GM21576 (cell line): ENCODE data around the gene NDFIP1.
"Not testable (repeated sequence)": the region's sequence is repeated elsewhere in the genome, so short reads cannot be mapped to it uniquely, and the experiment has no call there.

Experiments
- ATAC-seq: cut with Tn5 transposase; IDR thresholded peaks from one replicate; pipeline ENCODE4 v1.9.1; 2021; ENCODE audit warnings: mild to moderate bottlenecking, moderate library complexity; ENCODE audit not compliant: unreplicated experiment

The NDFIP1 gene

DNA sequence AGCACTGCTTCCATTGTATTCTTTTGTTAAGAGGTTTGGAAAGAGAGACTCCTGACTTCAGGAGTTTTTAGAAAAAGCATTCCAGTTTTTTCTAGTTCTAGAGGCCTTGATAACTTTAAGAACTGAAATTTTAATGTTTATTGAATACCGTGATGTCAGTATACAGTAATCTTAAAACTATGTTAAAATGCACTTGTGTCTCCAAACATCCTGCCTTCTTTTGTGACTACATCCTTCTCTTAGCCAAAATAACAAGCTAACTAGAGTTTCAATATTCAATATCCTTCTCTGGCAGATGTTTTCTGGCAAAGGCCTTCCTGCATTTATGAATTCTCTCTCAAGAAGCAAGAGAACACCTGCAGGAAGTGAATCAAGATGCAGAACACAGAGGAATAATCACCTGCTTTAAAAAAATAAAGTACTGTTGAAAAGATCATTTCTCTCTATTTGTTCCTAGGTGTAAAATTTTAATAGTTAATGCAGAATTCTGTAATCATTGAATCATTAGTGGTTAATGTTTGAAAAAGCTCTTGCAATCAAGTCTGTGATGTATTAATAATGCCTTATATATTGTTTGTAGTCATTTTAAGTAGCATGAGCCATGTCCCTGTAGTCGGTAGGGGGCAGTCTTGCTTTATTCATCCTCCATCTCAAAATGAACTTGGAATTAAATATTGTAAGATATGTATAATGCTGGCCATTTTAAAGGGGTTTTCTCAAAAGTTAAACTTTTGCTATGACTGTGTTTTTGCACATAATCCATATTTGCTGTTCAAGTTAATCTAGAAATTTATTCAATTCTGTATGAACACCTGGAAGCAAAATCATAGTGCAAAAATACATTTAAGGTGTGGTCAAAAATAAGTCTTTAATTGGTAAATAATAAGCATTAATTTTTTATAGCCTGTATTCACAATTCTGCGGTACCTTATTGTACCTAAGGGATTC lies 43.1 kb downstream of the NDFIP1 start:
- ATAC-seq, result no peak

DNA sequence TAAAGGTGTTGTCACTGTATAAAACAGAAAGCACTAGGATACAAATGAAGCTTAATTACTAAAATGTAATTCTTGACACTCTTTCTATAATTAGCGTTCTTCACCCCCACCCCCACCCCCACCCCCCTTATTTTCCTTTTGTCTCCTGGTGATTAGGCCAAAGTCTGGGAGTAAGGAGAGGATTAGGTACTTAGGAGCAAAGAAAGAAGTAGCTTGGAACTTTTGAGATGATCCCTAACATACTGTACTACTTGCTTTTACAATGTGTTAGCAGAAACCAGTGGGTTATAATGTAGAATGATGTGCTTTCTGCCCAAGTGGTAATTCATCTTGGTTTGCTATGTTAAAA lies 43.8 kb downstream of the NDFIP1 start:
- ATAC-seq, result no peak

DNA sequence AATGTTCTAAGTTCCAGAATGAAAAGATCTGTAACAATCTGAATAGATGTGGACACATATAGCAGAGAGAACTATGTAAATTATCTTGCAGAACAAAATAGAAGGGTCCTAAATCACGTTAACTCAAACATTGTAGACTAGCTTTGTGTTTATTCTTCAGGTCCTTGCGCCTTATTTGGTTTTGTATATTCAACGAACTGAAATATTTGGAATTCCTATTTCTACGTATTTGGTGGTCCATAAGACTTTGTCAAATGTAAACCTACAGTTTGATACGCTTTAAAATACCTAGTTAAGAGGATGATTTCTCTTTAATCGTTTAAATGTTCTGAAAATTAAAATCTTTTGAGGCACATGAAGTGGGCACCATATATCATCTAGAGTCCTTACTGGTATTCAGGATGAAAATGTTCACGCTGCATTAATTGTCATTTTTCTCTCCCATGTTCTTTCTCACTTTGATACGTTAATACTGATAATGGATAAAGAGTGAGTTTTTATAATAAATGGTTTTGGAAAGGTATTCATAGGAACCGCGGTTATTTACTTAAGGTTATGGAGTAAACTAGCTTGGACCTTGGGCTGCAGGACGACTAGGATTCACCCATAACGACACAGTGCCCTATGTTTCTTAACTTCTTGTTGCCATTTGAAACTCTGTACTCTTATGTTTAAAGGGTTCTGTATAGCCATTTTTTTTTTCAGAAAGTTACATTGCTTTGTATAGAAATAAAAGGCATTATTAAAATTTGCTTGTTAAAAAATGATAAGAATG lies 45.3 kb downstream of the NDFIP1 start:
- no peak for ATAC-seq

DNA sequence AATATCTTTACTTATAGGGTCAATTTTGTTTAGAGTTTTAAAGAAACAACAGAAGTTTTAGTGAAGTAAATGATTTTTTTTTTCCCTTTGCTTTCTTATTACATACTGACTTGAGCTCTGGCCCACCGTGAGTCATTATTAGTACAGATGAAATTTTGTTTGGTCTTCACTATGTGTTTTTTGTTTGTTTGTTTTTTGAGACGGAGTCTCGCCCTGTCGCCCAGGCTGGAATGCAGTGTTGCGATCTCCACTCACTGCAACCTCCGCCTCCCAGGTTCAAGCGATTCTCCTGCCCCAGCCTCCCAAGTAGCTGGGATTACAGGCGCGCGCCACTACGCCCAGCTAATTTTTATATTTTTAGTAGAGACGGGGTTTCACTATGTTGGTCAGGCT lies 45.9 kb downstream of the NDFIP1 start:
- ATAC-seq, result not testable (repeated sequence)

DNA sequence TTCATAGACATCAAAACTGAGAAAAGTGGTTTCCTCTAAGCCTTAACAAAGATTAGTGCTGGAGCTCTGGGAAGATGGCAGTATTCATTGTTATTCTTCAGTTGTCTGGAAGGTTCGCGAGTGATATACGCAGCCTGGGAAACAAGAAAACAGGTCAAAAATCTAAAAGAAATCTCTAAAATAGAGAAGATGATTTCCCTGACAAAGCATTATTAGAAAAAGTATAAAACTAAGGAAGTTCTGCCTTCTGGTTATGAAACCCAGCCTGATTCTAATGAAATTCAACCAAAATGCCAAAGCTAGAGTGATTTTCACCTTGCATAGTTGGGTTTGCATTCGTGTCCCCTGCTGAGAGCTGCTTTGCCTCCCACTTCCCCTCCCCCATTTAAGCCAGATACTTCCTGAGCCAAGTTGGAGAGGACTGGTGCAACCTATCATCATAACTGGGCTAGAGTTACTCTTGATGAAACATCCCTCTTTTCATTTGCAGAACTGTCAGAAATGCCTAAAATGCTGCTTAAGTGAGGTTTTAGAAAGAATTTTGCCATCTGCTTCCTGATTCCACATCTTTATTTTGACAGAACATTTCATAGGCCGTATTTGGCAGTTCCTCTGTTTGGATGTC lies 48.4 kb downstream of the NDFIP1 start:
- no peak for ATAC-seq

DNA sequence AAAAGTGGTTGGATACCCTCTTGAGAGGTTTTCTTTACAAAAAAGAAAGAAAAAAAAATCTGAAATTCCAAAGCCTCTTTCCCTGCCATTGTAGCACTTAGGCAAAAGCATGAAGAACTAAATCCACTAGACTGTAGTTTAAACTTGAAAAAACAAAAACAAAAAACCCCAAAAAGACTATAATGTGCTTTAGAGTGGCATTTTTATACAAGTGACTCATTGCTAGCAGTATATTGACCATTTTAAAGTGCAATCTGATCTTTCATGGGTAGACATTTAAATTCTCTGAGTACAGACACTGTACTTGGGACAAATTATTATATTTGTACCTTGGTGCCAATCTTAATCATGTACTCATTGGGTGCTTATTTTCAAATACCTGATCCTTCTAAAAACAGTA lies 50.8 kb downstream of the NDFIP1 start:
- ATAC-seq, result no peak

DNA sequence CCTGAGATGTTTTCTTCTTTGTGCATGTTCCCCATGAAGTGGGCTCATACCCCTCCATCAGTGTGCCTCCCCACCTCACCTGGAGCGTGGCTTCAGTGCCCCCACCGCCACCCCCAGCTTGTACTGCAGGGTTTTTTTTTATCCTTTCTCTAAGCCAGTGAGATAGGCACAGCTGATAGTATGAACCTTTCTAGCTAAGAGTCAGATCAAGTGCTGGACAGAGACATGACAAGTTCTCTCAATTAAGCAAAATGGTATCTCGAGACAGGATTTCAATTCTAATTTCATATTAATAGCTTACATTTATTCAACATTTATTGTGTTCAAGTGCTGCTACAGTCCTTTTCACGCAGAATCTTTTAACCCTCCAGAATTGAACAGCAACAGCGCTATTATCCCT lies 55.7 kb downstream of the NDFIP1 start:
- ATAC-seq, result no peak

DNA sequence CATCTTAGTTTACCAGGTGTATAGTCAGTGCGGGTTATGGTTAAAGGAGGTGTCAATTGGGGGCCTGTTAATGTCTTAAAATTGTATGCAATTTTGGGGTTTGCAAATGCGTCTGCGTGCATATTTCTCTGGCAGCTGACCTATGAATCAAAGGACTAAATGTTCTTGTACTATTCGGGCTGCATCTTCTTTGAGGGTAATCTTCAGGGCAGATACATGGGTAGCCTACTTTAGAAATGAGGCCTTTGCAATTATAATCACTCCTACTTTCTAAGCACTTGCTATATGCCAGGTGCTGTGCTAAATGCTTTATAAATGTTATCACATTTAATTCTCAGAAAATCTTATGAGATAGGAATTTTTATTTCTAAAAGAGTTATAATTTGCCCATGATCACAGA lies 58.2 kb downstream of the NDFIP1 start:
- ATAC-seq, result no peak

DNA sequence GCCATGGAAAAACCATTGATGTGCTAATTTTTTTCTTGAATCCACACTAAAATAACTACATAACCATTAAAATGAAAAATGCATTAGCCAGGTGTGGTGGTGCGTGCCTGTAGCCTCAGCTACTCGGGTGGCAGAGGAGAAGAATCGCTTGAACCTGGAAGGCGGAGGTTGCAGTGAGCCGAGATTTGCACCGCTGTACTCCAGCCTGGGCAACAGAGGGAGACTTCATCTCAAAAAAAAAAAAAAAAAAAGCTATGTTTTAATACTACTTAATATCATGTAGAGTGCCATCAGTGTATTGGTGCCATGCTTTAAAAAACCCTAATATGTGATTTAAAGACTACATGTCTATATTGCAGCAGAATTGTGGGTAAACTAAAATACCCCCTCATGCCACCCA lies 58.9 kb downstream of the NDFIP1 start:
- ATAC-seq, result no peak

DNA sequence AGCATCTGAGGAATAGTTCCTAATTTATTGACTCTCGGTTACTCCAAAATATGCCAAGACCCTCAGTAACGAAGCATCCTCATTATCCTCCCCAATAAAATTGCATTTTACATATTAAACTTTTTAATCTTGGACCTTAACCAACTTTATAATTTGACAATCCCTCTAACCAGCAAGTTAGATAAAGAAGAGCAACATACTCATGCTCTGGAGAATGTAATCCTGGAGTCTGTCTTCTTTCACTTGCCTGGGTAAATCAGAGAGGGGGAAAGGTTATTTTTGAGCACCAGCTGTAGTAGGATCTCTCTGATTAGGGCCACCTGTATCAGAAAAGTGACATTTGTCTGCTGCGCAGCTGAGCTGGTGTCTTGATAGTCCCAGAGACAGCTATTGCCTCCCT lies 59.8 kb downstream of the NDFIP1 start:
- ATAC-seq, result no peak

DNA sequence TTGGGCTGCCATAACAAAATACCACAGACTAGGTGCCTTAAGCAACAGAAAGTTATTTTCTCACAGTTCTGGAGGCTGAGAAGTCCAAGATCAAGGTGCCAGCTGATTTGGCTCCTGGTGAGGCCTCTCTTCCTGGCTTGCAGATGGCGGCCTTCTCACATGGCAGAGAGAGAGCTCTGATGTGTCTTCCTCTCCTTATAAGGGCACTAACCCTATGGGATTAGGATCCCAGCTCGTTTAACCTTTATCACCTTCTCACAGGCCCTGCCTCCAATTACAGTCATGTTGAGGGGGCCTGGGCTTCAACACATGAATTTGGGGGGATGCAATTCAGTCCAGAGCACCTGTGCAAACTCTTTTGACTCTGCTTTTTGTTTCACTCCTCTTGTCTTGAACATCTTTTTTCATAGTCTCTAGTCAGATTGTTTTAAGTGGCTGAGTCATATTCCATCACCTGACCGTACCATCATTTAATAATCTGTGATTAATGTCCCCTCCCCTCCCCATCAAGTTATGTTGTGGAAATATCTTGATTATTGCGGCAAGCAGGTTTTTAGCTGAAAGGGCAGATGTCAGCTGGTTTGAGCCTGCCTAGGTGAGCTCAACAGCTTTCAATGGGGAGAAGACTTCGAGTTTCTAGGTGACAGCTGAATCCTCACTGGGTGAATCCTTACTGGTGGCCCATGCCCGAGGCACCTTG lies 61.8 kb downstream of the NDFIP1 start:
- ATAC-seq, result no peak

DNA sequence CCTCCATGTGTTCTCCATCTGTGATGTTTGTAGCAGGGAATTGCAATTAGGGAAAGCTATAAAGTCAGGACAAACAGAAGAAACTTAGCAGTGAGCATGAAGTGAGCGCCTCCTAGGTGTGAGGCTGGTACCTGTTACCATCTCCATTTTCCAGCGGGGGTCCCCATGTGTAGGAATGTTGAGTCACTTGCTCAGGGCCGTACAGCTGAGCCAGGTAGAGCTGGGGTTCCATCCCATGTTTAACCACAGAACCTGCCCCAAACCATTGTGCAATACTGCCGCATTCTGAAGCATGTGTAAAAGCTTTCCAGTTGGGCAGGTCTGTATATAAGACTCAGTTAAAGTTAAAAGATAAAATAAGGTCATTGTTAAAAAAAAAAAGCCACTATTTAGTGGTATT lies 62.7 kb downstream of the NDFIP1 start:
- ATAC-seq, result no peak

DNA sequence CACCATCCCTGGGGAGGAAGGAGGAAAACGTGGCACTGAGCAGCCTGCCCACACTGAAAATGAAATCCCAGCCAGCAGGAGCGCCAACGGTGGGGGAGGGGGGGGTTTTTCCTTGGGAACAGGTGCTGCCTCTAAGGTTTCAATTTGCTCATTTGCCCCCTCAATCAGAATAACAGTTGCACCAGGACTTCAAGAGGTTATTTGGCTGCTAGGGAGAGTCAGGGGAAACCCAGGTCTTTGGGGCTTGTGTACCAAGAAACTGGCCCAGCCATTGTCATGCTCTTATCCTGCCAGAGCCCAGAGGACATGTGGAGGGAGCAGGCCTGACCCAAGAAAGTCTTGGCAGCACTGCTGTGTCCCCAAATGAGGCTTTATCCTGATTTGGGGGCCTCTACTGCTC lies 66.5 kb downstream of the NDFIP1 start:
- no peak for ATAC-seq

DNA sequence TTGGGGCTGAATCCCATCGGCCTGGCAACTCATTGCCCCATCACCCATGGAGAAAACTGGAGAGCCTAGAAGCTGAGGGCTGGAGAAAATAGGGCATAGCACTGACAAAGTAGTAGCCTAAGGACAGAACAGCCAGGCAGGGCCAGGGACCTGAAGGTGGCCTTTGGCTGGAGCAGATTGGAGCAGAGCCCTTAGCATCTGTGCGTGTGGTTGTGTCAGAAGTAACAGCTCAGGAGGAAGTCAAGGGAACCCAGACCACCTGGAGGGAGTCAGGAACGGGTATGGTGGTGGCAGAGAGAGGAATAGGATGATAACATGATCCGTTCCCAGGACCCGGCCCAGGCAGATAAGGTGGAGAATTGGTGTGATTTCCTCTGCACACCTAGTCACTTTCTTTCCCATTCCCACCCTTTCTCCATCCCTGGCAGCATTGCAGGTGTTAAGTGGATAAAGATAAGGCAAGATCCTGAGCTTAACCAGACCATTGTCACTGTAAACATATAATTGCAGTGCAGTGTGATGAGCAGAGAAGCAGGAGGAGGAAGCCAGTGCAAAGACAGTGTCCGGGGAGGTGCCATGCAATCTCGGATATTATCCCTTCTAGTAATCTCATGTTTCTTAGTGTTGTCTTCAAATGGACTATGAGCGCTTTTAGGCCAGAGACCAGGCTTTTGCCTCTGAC lies 67.0 kb downstream of the NDFIP1 start:
- ATAC-seq, result no peak

DNA sequence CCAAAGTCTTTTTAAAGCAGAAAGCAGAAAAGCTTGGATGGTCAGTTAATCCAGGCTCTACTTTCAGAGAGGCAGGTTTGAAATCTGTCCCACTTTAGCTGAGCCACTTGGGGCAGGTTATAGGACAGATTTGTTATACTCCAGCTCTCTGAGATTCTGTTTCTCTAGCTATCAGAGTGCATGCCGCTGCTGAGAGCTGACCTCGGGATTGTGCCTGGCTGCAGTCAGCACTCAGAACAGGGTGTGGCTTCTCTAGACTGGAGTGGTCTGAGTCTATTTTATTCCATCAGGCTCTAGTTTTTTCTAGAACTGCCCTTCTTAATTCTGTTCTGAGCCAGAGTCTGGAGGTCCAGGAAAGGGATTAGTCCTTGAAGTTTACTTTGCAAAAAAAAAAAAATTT lies 67.7 kb downstream of the NDFIP1 start:
- no peak for ATAC-seq

DNA sequence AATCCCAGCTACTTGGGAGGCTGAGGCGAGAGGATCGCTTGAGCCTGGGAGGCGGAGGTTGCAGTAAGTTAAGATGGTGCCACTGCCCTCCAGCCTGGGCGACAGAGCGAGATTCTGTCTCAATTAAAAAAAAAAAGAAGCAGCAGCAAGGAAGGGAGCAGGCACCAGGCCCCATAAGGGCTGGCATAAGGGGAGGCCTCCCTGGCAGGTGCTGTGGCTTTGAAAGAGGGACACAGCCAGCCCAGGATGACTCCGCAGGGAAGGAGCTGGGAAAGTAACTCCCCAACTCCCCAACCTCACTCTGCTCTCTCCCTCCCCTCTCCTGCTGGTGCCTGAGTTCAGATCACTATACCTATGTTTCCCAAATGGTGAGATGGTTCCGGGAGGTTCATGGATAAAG lies 70.1 kb downstream of the NDFIP1 start:
- ATAC-seq, result no peak

DNA sequence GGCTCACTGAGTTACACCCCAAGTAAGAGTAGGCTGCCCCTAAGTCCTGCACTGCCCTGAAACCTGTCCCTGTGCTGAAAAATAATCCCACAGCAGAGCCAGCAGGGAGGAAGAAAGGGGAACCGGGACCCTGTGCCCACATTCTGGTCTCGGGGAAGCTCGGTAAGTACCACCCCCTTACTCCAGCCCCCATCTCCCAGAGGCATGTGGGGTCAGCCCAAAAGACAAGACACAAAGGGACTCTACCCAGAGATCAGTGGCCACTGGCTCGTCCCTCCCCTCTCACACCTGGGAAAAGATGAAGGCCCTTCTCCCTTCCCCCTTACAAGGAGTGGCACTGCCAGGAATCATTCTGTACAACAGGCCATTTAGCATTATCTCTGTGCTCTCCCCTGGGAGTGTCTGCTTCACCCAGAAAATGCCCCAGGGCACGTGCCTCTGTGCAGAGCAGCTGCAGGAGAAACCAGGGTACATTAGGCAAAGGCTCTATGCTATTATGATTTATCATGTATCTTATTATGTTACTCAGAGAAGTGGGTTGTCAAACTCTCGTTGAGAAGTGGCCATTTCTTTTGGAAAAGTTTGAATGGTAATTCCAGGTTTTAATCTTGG lies 71.3 kb downstream of the NDFIP1 start:
- no peak for ATAC-seq

DNA sequence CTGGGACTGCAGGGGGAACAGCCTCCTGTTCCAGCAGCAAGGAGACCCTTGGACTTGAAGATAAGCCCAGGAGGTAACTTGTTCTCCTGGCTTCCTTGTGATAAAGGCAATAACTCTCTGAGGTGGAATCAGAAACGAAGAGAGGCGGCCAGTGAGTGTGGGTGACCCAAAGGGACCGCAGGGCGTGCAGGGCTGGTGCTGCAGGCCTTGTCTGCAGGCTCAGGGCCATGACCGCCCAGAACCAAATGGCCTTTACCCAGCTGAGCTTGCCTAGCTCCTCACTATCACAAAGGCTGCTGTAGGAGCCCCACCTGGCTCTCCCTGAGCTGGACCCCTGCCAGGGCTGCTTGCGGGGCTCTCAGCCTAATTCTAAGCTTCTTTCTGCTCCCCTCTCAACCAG lies 72.5 kb downstream of the NDFIP1 start:
- ATAC-seq, result no peak

DNA sequence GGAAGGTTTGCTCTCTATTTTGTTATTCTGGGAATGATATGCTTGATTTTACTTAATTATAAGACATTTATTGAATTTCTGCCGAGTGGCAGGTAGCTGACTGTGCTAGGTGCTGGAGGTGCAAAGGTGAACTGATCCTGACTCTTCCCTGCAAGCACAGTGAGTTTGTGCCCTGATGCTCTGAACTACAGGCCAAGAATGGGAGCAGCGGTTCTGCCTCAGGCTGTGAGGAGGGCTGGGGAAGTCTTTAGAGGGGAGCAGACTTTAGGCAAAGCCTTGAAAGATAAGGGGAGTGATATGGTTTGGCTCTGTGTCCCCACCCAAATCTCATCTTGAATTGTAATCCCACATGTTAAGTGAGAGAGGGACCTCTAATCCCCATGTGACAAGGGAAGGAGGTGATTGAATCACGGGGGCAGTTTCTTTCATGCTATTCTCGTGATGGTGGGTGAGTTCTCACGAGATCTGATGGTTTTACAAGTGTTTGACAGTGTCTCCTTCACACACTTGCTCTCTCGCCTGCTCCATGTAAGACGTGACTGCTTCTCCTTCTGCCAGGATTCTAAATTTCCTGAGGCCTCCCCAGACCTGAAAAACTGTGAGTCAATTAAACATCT lies 73.1 kb downstream of the NDFIP1 start:
- no peak for ATAC-seq

DNA sequence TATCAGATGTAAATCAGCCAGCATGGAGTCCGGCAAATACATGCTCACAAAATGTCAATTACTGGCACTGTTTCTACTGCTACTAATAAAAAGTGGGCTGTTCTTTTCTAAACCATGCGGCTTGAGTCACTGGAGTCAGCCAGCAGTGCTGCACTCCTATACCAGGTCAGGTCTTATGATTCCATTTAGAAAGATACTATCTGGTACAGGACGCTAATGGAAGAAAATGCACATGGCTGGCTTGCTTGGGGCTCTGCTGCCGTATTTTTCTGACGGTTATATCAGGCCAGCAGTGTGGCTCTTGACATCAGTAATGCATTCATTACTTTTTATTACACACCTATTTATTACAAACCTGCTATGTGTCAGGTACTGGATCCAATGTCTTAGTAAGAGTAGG lies 74.3 kb downstream of the NDFIP1 start:
- no peak for ATAC-seq
